Stimulated activated CD8-positive, alpha-beta memory T cell treated with anti-CD3 and anti-CD28 coated beads, Interleukin-2, amount 100 ng/mL, for 1 hour (primary cell): Measurements from ENCODE around the gene ASMTL.
"Not testable (repeated sequence)": the region's sequence is repeated elsewhere in the genome, so short reads cannot be mapped to it uniquely, and the experiment has no call there.

ENCODE experiments used
- DNase-seq, 2 donors: peaks; one replicate each; pipeline ENCODE4 v3.0.0-alpha.2; 2020; ENCODE audit warnings: low read depth in 2 of 2

The ASMTL gene

GRCh38 chrX:1433646-1434357 lies 18.9 kb downstream of the ASMTL start:
- DNase-seq: no peak

- DNase-seq: no peak
Measured at GRCh38 chrX:1430451-1430850, 22.3 kb downstream of the ASMTL start.

- no peak for DNase-seq
Measured at GRCh38 chrX:1427756-1428155, 25.0 kb downstream of the ASMTL start.

- not testable (repeated sequence) for DNase-seq
Measured at GRCh38 chrX:1426321-1426720, 26.4 kb downstream of the ASMTL start.

GRCh38 chrX:1425381-1425780 lies 27.3 kb downstream of the ASMTL start:
- no peak for DNase-seq

GRCh38 chrX:1424147-1424851 lies 28.4 kb downstream of the ASMTL start:
- no peak for DNase-seq

- no peak for DNase-seq
Measured at GRCh38 chrX:1423215-1423614, 29.5 kb downstream of the ASMTL start.

- DNase-seq: no peak
Measured at GRCh38 chrX:1422135-1422465, 30.6 kb downstream of the ASMTL start.

GRCh38 chrX:1421433-1422134 lies 31.1 kb downstream of the ASMTL start:
- DNase-seq: no peak

GRCh38 chrX:1420371-1420770 lies 32.3 kb downstream of the ASMTL start:
- DNase-seq: no peak

- DNase-seq: no peak
Measured at GRCh38 chrX:1419545-1420355, 33.0 kb downstream of the ASMTL start.

GRCh38 chrX:1418901-1419544 lies 33.7 kb downstream of the ASMTL start:
- DNase-seq: no peak

GRCh38 chrX:1417921-1418771 lies 34.6 kb downstream of the ASMTL start:
- no peak for DNase-seq

GRCh38 chrX:1416965-1417760 lies 35.5 kb downstream of the ASMTL start:
- no peak for DNase-seq

GRCh38 chrX:1416327-1416784 lies 36.4 kb downstream of the ASMTL start:
- DNase-seq: no peak

- DNase-seq: no peak
Measured at GRCh38 chrX:1412551-1413161, 40.1 kb downstream of the ASMTL start.

GRCh38 chrX:1411326-1411725 lies 41.4 kb downstream of the ASMTL start:
- no peak for DNase-seq

- DNase-seq: no peak
Measured at GRCh38 chrX:1407035-1407434, 45.7 kb downstream of the ASMTL start.

GRCh38 chrX:1405769-1406168 lies 46.9 kb downstream of the ASMTL start:
- DNase-seq: not testable (repeated sequence)
